Loucy (cell line): ENCODE results near the gene ACE2.

Experiments used
- H2AFZ ChIP-seq: fragments of 200-600 bp; sonication (generic); 2 replicates; pipeline ENCODE4 v1.6.0; 2016; ENCODE audit warnings: antibody characterized with exemption, mild to moderate bottlenecking, low read length, moderate library complexity
- H3F3A ChIP-seq: fragments of 200-600 bp; 2 replicates; pipeline ENCODE4 v1.6.0; 2016; ENCODE audit warnings: antibody characterized with exemption, low read depth, mild to moderate bottlenecking
- H3K27me3 ChIP-seq: fragments of 200-600 bp; sonication (generic); 2 replicates; pipeline ENCODE4 v1.6.1; 2014; ENCODE audit warnings: low read length, mild to moderate bottlenecking; ENCODE audit not compliant: insufficient read depth, poor library complexity, severe bottlenecking
- H3K36me3 ChIP-seq: fragments of 200-600 bp; sonication (generic); 2 replicates; pipeline ENCODE4 v1.6.1; 2016; ENCODE audit warnings: low read length; ENCODE audit not compliant: insufficient read depth
- H3K4me1 ChIP-seq: fragments of 200-600 bp; sonication (generic); 2 replicates; pipeline ENCODE4 v1.5.1; 2014; ENCODE audit warnings: low read length, mild to moderate bottlenecking; ENCODE audit not compliant: insufficient read depth, poor library complexity, severe bottlenecking
- H3K4me2 ChIP-seq: fragments of 200-600 bp; sonication (generic); 2 replicates; pipeline ENCODE4 v1.6.0; 2014; ENCODE audit warnings: antibody characterized with exemption, low read length, low read depth, mild to moderate bottlenecking; ENCODE audit not compliant: poor library complexity, severe bottlenecking
- H3K4me3 ChIP-seq: fragments of 200-600 bp; sonication (generic); 2 replicates; pipeline ENCODE4 v1.5.1; 2014; ENCODE audit warnings: low read length, mild to moderate bottlenecking, mixed read lengths; ENCODE audit not compliant: poor library complexity, severe bottlenecking
- H3K79me2 ChIP-seq: fragments of 200-600 bp; sonication (generic); 2 replicates; pipeline ENCODE4 v1.6.1; 2014; ENCODE audit warnings: low read length; ENCODE audit not compliant: insufficient read depth
- H3K9ac ChIP-seq: fragments of 200-600 bp; sonication (generic); 2 replicates; pipeline ENCODE4 v1.6.0; 2014; ENCODE audit warnings: mild to moderate bottlenecking, low read depth, low read length, moderate library complexity; ENCODE audit not compliant: poor library complexity, severe bottlenecking
- H3K9me2 ChIP-seq: fragments of 200-600 bp; sonication (generic); replicated peaks from 2 replicates; pipeline ENCODE4 v1.6.1; 2016; ENCODE audit warnings: low read depth, low read length, mixed read lengths
- H3K9me3 ChIP-seq: fragments of 200-600 bp; sonication (generic); 2 replicates; pipeline ENCODE4 v1.6.1; 2014; ENCODE audit warnings: mild to moderate bottlenecking, antibody characterized with exemption, low read length, low read depth; ENCODE audit not compliant: insufficient read depth
- H4K20me1 ChIP-seq: fragments of 200-600 bp; sonication (generic); 2 replicates; pipeline ENCODE4 v1.6.0; 2014; ENCODE audit warnings: antibody characterized with exemption, low read length, mild to moderate bottlenecking; ENCODE audit not compliant: insufficient read depth, poor library complexity, severe bottlenecking
- EZH2phosphoT487 ChIP-seq: fragments of 200-600 bp; IDR thresholded peaks from 2 replicates; pipeline ENCODE4 v1.6.1; 2018; ENCODE audit warnings: antibody characterized with exemption, mild to moderate bottlenecking, moderate library complexity, borderline replicate concordance
- TF ChIP-seq, protein P1 (sequence below): fragments of 200-600 bp; sonication (generic); conservative IDR thresholded peaks from 2 replicates; pipeline ENCODE4 v1.5.1; 2014; ENCODE audit warnings: mild to moderate bottlenecking, antibody characterized with exemption, low read length

The ACE2 gene

DNA sequence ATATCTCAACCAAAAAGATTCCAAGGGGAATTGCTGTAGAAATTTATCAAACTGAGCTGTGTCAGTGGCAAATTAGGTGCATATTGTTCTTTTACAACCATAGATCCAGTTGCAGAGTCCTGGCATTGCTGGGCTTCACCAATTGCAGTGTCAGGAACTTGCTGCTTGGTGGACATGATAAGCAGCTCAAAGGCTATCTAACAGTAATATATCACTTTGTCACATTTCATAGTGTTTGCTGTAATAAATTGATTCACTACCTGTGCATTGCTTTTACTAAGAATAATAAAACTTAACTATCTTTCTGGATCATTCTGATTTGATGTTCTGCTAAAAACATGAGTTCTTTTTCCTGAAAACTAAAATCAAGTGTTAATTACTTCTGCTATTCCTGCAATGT, 30.9 kb upstream of the ACE2 start:
- no peak overlapping the region for H3K9ac ChIP-seq
- no peaks in the 10 kb centered on the region for H3K4me1 ChIP-seq
- no peak for TF ChIP-seq EZH2phosphoT487
- TF ChIP-seq, protein P1, sequence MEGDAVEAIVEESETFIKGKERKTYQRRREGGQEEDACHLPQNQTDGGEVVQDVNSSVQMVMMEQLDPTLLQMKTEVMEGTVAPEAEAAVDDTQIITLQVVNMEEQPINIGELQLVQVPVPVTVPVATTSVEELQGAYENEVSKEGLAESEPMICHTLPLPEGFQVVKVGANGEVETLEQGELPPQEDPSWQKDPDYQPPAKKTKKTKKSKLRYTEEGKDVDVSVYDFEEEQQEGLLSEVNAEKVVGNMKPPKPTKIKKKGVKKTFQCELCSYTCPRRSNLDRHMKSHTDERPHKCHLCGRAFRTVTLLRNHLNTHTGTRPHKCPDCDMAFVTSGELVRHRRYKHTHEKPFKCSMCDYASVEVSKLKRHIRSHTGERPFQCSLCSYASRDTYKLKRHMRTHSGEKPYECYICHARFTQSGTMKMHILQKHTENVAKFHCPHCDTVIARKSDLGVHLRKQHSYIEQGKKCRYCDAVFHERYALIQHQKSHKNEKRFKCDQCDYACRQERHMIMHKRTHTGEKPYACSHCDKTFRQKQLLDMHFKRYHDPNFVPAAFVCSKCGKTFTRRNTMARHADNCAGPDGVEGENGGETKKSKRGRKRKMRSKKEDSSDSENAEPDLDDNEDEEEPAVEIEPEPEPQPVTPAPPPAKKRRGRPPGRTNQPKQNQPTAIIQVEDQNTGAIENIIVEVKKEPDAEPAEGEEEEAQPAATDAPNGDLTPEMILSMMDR = no peak
- H3F3A ChIP-seq = no peaks in the 10 kb centered on the region
- no peaks in the 10 kb centered on the region for H3K9me3 ChIP-seq
- no peak overlapping the region for H3K4me2 ChIP-seq
- H2AFZ ChIP-seq = no peak overlapping the region
- no peaks in the 10 kb centered on the region for H3K27me3 ChIP-seq
- no peak overlapping the region for H3K4me3 ChIP-seq
- no peaks in the 10 kb centered on the region for H3K36me3 ChIP-seq
- no peaks in the 10 kb centered on the region for H4K20me1 ChIP-seq
- H3K79me2 ChIP-seq = no peaks in the 10 kb centered on the region
- no peaks in the 10 kb centered on the region for H3K9me2 ChIP-seq

DNA sequence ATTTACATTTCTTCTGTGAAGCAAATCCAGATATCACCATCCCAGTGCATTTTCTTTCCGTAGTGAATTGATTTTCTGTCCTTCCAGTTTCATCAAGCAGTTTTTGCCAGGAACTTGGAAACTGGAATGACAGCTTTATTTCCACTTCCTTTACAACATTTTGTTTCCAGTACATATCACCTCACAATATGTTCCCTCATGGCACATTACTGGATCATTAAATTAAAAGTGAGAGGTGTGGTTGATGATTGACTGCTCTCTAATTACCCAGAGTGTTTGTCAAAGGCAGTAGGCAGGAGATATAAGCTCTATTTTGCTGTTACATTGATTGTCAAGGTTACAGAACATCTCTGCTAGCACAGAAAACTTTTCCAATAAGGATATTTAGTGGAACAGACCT, 22.3 kb upstream of the ACE2 start:
- H2AFZ ChIP-seq = no peak overlapping the region
- H3K4me3 ChIP-seq = no peak overlapping the region
- no peak for TF ChIP-seq EZH2phosphoT487
- TF ChIP-seq, protein P1 = no peak
- H3K79me2 ChIP-seq = no peaks in the 10 kb centered on the region
- no peaks in the 10 kb centered on the region for H3K36me3 ChIP-seq
- no peaks in the 10 kb centered on the region for H3K27me3 ChIP-seq
- no peaks in the 10 kb centered on the region for H3K4me1 ChIP-seq
- no peaks in the 10 kb centered on the region for H3K9me3 ChIP-seq
- no peaks in the 10 kb centered on the region for H3F3A ChIP-seq
- no peaks in the 10 kb centered on the region for H3K9me2 ChIP-seq
- H3K4me2 ChIP-seq = no peak overlapping the region
- H4K20me1 ChIP-seq = no peaks in the 10 kb centered on the region
- H3K9ac ChIP-seq = no peak overlapping the region

DNA sequence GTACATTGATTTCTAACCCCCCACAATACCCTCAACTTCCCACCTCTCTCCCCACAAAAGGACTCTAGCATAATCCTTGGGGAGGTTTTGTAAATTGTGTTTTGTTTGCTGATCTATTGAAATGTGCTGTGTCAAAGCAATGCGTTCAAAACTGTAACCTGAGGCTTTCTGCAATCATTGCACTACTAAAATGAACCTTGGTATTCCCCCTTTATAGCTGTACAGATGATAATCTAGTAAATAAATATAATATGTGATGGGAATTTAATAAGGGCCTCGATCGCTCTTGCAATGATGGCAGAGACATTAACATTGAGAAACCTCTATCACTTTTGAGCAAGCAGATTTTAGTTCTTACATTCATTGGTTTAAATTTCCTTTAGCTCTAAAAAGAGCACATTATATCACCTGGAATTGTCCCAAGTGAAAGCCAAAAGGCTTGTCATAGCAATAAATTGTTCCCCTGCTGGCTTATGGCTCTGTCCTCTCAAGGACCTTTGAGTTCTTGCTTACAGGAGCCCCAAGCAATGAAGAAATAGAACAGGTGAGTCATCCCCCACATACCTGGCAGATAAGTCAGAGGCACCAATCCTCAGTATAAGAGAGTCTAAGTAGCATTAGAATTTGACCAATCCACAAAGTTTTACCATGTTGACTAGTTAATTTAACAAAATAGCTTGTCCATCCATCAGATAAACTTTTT, 18.4 kb upstream of the ACE2 start:
- H3K9me2 ChIP-seq = no peaks in the 10 kb centered on the region
- no peak overlapping the region for H3K4me3 ChIP-seq
- no peaks in the 10 kb centered on the region for H3K79me2 ChIP-seq
- no peak overlapping the region for H2AFZ ChIP-seq
- no peaks in the 10 kb centered on the region for H3K27me3 ChIP-seq
- H3K9me3 ChIP-seq = no peaks in the 10 kb centered on the region
- no peaks in the 10 kb centered on the region for H3F3A ChIP-seq
- no peaks in the 10 kb centered on the region for H4K20me1 ChIP-seq
- no peaks in the 10 kb centered on the region for H3K4me1 ChIP-seq
- TF ChIP-seq, protein P1 = no peak
- no peak for TF ChIP-seq EZH2phosphoT487
- H3K9ac ChIP-seq = no peak overlapping the region
- no peaks in the 10 kb centered on the region for H3K36me3 ChIP-seq
- no peak overlapping the region for H3K4me2 ChIP-seq
